Measurements from ENCODE around the gene PIM3.
A peak's percentile ranks its signal among the peaks of the same experiment; 100 is the strongest.

Gene PIM3

DNA sequence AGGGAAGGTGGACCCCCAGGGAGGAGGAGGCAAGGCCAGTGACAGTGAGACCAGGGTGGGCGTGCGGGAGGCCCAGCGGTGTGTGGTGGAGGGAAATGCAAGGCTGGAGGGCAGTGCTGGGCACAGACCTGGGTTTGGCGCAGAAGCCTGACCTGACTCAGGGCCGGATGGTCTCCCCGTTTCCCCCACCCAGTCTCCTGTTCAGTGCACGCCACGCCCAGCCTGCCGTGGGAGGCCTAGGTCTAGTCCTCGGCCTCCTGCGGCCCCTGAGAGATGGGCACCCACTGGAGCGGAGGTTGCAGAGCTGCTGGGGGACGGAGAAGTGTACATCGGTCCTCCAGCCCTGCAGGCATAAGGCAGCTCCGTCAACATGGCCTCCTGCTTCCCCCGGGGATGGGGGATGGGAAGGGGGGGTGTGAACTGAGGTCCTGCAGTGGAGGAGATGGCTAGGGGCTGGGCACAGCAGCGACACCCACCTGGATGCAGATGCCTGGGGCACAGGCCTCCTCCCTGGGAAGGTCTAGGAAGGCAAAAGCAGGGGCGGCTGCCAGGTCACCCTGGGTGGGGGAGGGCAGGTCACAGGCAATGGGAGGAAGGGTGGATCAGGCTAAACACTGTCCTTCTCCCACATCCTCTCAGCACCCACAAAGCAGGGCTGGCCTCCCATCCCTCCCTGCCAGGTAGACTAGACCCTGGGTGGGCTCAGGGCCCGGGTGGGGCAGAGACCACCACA, 36.1 kb downstream of the PIM3 start:
- intact Hi-C loops (cut with DNase I): loop anchor here (5.0 kb wide), 1 partner anchor 36 kb away; no protein-coding TSS in a partner anchor
- DNase-seq: peak in 2 of 10 donors; percentile 56 to 61

DNA sequence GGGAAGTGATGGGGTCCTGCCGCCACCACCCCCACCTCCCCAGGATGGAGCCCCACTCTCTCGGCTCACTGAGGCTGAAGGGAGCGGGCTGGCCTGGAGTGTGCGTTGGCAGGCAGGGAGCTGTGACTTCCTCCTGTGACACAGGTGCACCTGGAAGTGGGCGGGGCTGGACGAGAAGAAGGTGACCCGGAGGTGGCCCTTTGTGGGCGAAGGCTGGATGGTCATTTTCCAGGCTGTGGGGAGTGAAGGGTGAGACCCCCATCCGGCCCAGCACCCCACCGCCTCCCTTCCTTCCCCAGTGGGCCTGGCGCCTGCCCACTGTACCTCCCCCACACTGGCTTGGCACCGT, 36.7 kb downstream of the PIM3 start:
- peak in 1 of 10 donors; percentile 29 for DNase-seq
- intact Hi-C loops (cut with DNase I): loop anchor here (5.0 kb wide), 1 partner anchor 35 kb away; no protein-coding TSS in a partner anchor

DNA sequence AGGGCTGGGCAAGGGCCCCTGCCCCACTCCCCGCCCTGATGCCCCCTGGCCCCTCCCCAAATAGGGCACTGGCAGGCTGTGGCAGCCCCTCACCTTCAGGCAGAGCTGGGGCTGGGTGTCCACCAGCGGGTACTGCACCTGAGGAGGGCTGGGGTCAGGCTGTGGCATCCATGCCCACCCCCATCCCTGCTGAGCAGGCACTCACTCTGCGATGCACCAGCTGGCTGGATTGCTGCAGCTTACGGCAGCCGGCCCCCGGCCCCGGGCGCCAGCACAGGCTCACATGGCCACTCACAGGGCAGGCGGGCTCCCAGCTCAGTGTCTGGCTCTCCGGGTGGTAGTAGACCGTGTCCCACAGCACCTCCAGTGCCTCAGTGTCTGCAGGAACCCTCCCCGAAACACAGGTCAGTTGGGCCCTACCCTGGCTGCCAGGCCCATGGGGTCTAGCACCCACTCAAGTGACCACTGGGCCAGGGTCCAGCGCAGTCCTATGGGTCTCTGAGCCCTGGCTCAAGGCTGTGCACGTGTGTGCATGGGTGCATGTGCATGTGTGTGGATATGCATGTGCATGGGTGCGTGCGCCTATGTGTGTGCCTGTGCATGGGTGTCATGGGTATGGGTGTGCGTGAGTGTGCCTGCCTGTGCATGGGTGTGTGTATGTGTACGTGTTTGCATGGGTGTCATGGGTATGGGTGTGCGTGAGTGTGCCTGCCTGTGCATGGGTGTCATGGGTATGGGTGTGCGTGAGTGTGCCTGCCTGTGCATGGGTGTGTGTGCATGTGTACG, 37.6 kb downstream of the PIM3 start:
- DNase-seq: peak in 2 of 10 donors; percentile 46 to 80
- intact Hi-C loops (cut with DNase I): loop anchor here (5.0 kb wide), 1 partner anchor 34 kb away; no protein-coding TSS in a partner anchor

DNA sequence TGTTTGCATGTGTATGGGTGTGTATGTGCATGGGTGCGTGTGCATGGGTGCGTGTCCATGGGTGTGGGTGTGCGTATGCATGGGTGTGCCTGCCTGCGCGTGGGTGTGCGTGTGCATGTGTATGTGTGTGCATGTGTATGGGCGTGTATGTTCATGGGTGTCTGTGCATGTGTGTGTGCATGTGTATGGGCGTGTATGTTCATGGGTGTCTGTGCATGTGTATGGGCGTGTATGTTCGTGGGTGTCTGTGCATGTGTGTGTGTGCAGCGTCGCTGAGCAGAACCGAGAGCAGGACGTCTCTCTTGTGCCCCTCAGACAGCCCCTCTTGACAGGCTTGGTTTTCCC, 38.1 kb downstream of the PIM3 start:
- peak in 1 of 10 donors; percentile 8 for DNase-seq
- intact Hi-C loops (cut with DNase I): loop anchor here (5.0 kb wide), 1 partner anchor 34 kb away; no protein-coding TSS in a partner anchor

DNA sequence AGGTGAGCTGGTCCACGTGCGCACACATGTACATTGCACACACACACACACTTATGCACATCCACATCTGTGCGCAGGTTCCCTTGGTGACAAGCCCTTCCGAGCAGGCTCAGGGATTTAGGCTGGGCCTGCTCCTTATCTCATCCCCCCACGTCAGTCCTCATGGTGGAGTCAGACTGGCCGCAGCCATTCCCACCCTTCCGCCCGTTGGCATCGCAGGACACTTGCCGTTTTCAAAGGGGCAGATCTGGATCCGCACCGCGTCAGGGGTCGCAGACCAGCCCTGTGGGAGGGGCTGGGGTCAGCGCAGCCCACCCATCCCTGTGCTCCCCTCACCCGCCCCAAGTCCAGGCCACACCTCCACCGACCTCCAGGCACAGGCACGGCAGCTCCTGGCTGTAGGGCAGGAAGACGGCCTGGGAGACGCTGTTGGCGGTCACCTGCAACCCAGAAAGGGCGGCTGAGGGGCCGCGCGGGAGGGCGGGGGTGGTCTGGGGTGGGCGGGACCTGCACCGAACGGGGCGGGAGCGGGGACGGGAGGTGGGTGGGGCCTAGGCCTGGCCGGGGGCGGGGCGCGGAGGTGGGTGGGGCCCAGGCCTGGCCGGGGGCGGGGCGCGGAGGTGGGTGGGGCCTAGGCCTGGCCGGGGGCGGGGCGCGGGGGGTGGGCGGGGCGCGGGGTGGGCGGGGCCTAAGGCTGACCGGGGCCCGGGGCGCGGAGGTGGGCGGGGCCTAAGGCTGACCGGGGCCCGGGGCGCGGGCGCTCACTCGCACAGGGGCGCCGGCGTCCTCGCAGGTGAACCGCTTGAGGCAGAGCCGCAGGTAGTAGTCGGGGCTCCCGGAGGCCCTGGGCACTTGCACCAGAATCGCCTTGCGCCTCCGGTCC, 38.7 kb downstream of the PIM3 start:
- DNase-seq: peak in 2 of 10 donors; percentile 42 to 80
- intact Hi-C loops (cut with DNase I): loop anchor here (5.0 kb wide), 1 partner anchor 33 kb away; no protein-coding TSS in a partner anchor

DNA sequence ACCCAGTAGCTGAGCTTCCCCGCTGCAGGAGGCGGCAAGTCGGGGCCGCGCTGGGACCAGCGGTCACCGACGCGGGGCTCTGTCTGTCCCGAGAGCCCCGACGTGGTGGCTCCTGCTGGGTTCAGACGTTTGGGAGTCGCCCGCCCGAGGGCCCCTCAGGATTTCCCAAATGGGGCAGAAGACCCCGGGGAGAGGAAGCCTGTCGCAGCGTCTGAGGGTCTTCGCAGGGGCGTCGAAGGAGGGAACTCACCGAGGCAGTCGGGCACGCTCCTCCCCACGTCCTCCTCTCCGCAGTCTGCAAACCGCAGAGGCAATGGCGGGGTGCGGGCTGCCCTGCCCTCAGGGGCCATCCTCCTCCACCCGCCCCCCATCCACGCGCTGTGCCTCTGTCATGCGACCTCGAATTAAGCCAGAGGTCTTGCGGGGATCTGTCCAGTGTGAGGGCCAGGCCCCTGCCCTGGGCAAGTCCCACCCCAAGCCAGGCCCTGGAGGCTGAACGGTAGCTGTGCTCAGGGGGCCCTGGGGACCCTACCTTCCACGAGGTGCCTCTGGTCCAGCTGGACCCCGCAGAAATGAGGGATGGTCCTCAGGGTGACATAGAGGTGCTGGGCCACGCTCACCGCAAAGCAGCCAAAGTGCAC, 39.5 kb downstream of the PIM3 start:
- intact Hi-C loops (cut with DNase I): loop anchor here (5.0 kb wide), 1 partner anchor 32 kb away; no protein-coding TSS in a partner anchor
- peak in 1 of 10 donors; percentile 72 for DNase-seq

DNA sequence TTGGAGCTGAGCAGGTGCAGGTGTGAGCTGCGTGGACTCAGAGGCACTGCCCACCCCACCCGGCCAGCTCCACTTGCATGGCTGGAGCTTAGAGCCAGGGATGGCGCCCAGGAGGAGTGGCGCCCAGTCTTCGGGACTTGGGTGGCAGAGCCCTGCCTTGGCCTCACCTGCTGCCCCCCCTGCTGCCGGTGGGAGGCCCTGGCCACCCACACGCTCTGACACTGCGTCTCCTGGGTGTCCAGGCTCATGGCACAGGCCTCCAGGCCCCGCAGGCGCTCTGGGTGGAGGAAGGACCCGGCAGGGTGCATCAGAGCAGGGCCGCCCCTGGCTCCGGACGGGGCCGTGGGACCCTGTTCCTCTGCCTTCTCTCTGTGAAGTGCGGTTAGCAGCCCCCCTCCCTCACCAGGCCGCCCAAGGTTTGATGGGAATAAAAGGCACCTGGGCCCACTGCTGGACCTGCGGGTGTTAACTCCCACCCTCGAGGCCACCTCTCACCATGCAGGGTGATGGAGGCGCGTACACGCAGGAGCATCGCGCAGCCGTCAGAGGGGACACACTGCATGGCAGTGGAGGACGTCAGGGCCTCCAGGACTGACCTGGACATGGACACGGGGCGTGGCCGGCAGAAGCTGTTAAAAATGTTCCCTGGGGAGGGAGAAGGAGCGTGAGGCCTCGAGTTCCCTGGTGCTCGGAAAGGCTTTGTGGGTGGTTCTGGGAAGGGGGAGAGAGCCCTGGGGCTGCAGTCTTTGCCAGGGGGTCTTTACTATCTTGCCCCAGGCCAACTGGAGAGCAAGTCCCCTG, 40.2 kb downstream of the PIM3 start:
- peak in 2 of 10 donors; percentile 70 to 71 for DNase-seq
- intact Hi-C loops (cut with DNase I): no loop called here

DNA sequence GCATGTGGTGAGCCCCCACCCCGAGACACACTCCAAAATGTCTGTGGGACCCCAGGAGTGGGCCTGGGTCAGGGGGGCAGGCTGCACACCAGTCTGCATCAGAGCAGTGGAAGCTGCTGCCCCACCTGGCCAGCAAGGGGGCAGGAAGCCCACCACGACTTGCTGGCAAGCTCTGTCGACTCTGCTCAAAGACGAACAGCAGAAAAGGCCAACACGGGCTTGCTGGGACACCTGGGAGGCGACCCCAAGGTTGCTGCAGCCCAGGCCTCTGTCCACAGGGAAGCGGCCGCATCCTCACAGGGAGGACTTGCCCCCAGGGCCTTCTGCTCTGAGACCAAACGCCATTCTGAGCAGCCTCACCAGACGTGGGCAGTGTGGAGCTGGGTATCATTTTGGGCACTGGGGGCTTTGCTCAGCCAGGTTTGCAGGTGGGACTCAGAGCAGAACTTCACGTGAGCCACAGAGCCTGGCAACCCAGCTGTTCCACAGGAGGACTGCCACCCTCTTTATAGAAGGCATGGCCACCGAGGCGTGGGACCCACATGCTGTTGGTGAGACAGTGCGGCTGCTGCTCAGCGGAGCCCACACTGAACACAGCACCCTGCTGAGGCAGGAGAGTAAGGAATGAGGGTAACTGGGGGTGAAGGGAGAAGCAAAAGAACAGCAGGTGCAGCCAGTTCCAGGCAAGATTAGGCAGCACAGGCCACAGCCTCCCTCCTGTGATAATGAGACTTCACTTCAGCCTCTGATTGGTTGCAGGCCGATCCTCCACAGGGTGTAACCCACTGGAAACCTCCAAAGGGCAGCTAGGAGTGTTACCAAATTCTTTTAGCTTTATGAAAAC, 41.0 kb downstream of the PIM3 start:
- DNase-seq: peak in 1 of 10 donors; percentile 74
- intact Hi-C loops (cut with DNase I): no loop called here

DNA sequence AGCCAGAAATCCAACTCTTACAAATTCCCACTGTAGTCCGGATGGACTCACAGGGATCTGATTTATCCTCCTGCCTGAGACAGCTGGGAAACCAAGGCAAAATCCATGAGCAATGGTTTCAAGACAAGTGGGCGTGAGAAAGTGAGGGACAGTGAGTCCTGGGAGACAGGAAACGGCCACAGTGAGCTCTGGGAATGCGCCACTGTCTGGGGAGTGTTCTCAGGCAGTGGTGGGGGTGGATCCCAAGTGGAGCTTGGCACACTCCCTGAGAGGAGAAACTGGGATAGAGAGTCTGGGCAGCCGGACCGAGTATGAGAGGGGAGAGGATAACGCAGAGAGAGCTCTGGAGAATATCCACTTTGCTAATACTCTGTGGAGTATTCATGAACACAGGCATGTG, 42.2 kb downstream of the PIM3 start:
- intact Hi-C loops (cut with DNase I): no loop called here
- DNase-seq: peak in 6 of 10 donors; percentile 32 to 91 (median 78)

DNA sequence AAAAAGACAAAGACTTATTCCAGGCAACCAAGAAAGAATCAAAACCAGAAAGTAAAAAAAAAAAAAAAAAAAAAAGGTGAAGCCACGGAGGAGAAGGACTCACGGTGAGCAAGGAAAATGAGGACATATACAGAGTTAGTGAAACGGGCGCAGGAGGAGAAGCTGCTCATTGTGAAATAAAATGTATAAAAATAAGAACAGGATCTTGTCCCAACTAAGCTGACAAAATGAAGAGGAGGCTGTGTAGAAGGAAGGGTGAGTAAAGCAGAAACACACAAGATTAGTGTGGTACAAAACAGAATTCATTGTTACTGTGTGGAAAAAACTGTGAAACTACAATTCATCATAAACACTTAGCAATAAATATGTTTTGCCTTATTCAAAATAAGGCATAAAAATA, 44.3 kb downstream of the PIM3 start:
- intact Hi-C loops (cut with DNase I): no loop called here
- DNase-seq: peak in 1 of 10 donors; percentile 16

DNA sequence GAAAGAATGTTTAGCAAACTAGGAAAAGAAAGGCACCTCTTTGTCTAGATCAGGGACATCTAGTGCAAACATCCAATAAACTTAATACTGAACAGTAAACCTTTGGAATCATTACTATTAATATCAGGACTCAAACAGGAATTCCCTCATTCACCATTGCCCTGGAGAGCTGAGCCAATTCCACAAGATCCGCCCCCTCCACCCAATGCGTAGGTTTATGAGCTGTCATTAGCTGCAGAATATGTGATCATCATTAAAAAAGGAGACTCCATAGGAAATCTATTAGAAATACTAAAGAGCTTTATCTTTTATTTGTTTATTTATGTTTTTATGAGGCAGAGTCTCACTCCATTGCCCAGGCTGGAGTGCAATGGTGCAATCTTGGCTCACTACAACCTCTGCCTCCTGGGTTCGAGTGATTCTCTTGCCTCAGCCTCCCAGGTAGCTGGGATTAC, 46.5 kb downstream of the PIM3 start:
- intact Hi-C loops (cut with DNase I): no loop called here
- peak in 1 of 10 donors; percentile 35 for DNase-seq

DNA sequence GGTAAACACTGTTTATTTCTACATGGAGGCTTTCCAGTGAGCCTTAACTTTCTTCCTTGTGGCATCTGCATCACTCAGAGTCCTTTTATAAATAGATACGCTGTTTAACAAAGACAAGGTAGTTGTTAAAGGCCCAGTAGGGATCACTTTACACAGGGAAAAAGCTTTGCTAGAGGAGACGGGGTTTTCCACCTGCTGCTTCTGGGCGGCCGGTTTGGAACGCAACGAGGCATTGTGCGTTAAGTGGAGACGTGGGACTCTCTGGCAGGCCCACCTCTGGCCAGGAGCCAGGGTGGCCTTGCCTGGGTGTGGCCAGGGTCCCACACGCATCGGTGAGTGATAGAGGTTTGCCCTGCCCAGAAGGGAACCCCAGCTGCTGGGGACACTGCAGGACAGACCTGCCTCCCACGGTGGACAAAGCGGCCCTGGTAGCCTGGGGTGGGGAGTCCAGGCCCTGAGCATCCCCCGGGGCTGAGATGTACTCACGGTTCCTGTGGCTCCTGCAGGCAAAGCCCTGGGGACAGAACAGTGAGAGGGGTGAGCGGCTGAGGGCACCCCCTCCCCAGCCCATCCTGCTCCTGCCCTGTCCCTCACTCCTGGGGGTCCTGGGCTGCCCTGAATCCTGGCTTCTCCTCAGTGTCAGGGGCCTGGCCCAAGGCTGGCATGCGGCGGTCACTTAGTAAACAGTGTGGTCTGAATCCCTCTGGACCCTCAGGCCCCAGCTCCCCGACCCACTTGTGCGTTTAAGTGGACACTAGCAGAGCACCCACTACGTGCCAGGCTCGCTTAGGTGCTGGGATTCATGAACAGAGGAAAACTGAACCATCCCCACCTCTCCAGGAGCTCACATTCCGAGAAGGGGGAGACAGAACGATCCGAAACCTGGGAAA, 47.8 kb downstream of the PIM3 start:
- intact Hi-C loops (cut with DNase I): no loop called here
- DNase-seq: peak in 2 of 10 donors; percentile 37 to 65

DNA sequence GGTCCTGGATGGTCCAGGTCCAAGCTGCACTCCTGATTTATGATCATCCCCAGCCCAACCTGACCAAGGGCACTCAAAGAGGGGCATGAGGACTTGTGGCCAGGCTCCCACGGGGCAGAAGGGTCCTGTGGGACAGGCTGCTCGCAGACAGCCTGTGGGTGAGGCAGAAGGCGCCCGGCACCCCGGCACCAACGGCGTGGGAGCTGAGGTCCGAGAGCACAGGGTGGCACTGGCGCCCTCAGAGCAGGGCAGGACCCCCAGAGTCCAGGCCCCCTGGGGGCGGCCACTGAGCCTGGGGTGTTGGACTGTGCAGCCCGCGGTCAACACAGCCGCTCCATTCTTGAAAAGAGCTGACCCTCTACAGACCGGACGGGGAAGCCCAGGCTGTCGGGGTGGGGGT, 48.7 kb downstream of the PIM3 start:
- DNase-seq: peak in 2 of 10 donors; percentile 58 to 77
- intact Hi-C loops (cut with DNase I): no loop called here

DNA sequence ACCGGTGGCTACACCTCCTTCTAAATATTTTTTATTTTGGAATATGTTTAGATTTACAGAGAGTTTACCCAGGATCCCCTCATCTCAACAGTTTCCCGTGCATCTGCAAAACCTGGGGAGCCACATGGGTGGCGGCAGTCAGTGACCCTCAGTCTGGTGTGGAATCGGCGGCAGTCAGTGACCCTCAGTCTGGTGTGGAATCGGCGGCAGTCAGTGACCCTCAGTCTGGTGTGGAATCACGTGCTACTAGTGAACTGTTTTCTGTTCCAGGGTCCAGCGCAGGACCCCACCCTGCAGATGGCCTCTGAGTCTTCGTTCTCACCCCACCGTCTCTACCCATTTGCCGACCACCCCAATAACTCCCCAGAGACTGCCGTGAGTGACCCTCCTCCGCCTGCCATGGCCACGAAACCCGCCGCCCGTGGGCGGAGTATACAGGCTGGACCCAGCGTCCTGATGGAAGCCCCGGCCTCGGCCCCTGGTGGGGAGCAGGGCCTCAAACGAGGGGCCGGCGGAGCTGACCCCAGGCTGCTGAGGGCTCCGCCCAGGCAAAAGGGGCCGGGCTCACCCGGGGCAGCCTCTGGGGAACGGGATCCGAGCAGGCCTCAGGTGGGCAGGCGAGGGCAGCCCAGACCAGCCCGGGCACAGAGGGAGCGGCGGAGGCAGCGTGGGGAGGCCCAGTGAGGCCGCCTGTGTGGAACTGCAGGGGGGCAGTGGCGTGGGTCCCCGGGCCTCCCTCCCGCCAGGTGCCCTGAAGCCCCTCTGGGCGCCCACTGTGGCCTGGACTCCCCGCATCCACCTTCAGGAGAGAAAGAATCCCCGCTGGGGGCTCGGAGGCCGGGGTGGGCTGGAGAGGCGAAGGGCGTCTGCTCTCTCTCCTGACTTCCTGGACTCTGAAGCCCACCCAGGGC, 49.4 kb downstream of the PIM3 start:
- DNase-seq: peak in 3 of 10 donors; percentile 10 to 89 (median 87)
- intact Hi-C loops (cut with DNase I): no loop called here

DNA sequence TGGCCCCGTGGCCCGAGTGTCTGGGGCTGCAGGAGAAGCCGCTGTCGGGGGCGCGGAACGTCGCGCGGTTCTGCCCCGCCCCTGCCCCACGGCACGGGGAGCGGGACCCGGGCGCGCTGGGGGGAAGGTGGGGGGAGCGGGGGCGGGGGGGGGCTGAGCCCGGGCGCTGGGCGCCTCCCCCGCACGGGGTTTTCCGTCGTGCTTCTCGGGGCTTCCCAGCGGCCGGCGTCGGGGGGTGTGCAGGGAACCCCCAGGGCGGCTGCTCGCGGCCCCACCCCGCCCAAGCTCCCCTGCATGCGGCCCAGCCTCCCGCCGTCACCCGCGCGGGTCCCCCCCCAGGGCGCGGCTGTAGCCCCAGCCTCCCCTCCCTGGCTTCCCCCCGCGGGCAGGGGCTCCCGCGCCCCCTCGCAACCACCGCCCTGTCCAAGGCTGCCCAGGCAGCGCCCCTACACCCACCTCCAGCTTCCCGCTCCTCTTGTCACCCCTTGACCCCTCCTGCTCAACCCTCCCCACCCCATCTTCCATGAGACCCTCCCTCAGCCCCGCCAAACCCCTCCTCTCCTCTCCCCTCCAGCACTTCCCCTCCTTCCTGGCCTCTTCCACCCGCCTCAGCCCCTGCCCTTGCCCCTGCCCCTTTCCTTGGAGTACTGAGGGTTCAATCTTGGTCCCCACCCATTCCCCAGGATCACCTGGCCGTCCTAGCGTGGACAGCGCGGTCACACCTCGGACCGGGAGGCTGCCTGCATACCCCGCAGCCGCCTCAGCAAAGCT, 50.3 kb downstream of the PIM3 start:
- DNase-seq: peak in 1 of 10 donors; percentile 67
- intact Hi-C loops (cut with DNase I): no loop called here

Measured in posterior cingulate gyrus (tissue), 11 donors.